ENCODE results near the gene MSGN1. TPM values are rescaled to one million over a fixed set of nuclear protein-coding genes. Genes with fewer than 3 reads are reported as not detected.

MSGN1 gene
- total and polyA plus RNA-seq, 2 of the 8 experiments (the other 6 are each of a cell fraction or from before 2014, with no cell fraction given) = not detected

DNA sequence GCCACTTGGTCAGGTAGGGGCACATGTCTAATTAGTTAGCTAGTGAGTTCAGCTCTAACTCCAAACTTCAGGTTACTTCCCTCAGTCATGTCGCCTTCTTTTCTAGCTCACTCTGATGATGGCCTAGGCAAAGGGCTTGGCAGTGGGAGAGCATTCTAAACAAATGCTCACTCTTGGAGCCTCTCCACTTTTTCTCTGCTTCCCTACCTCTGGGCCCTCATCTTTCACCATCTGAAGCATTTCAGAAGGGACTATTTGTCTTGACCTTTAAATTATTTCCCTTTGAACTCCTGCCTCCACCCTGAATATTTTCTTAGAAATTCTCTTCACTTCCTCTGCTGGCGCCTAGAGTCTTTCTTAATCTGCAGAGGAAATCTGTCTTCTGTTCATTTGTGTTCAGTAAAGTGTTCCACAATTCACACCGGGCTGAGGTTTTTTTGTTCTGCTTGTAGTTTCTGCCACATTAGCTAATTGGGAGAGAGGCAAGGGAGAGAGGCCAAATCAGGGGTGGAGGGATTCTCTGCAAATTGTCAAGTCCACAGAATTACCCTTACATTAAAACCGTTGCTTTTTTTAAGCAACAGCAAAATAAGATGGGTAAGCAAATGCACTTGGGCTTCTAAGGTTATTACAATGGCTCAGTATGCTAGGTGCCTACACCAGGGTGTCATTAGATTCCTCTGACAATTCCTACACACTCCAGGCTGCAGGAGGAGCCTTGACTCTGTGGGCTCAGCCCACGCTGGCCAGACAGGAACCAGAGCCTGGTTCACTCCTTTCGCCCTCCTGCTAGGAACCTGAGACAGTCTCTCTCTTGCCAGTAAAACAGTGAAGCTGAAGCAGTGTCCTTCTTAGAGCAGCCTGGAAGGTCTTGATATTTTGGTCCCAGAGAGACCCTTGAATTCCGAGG lies 5.5 kb downstream of the MSGN1 start:
- FAIRE-seq (no peak), DNase-seq (ENCODE audit: low read depth in 1 of 2, low spot score in 2 of 2) (peak in 1 of 2 experiments; percentile 40)
- Histone ChIP-seq H3K4ac (replicated peaks; ENCODE audit: insufficient read length, low read depth, low read length) (no peak overlapping the region), H3K9me3 (ENCODE audit: insufficient read depth in 2 of 2, low read depth in 1 of 2, low read length in 1 of 2) (no peaks in the 10 kb centered on the region), H3K14ac (ENCODE audit: insufficient read length) (no peak overlapping the region), H3K4me1 (replicated peaks in 1 of 4; ENCODE audit: control insufficient read depth in 3 of 4, insufficient read depth in 4 of 4, low read length in 3 of 4) (no peaks in the 10 kb centered on the region), H2BK120ac (replicated peaks; ENCODE audit: low read depth, low read length) (no peak overlapping the region), H3K36me3 (ENCODE audit: control insufficient read depth in 2 of 4, insufficient read depth in 4 of 4, low read length in 3 of 4) (no peaks in the 10 kb centered on the region), H2BK15ac (ENCODE audit: low read length) (no peak overlapping the region), H4K8ac (ENCODE audit: extremely low read depth, insufficient read depth, low read length) (no peak overlapping the region), H3K79me2 (ENCODE audit: control insufficient read depth in 1 of 2, insufficient read depth in 2 of 2, low read length in 2 of 2) (no peaks in the 10 kb centered on the region), H2AK5ac (ENCODE audit: low read depth, low read length) (no peak overlapping the region), H3K23ac (ENCODE audit: insufficient read length) (no peak overlapping the region), H4K91ac (replicated peaks; ENCODE audit: insufficient read length, low read length) (no peak overlapping the region), H3K9ac (replicated peaks in 1 of 4; ENCODE audit: extremely low read depth in 1 of 4, low read depth in 3 of 4, low read length in 3 of 4) (no peak overlapping the region), H3K27ac (ENCODE audit: low read depth, low read length) (no peak overlapping the region), H3K4me3 (ENCODE audit: extremely low read depth in 1 of 4, insufficient read depth in 2 of 4, low read depth in 3 of 4, low read length in 4 of 4) (no peak overlapping the region), H3K4me2 (ENCODE audit: insufficient read depth in 1 of 2, low read depth in 2 of 2, low read length in 2 of 2) (0 out of 4 replicates have a peak overlapping the region, but pooled peaks of 1 of the 2 experiments have one; percentile 2), H4K5ac (ENCODE audit: insufficient read length, low read depth, low read length) (no peak overlapping the region), H3K56ac (replicated peaks; ENCODE audit: insufficient read length, low read depth, low read length) (no peak overlapping the region), H3K79me1 (ENCODE audit: low read depth, low read length) (no peaks in the 10 kb centered on the region), H2BK5ac (ENCODE audit: low read depth, low read length) (no peak overlapping the region), H3K23me2 (ENCODE audit: low read depth, low read length) (no peaks in the 10 kb centered on the region; the same call in 1 of the 2 replicates), H2BK20ac (ENCODE audit: low read length) (no peak overlapping the region), H3K18ac (ENCODE audit: extremely low read depth, low read length) (no peak overlapping the region), H2BK12ac (ENCODE audit: low read depth, low read length) (no peak overlapping the region), H2AFZ (ENCODE audit: low read length) (no peak overlapping the region), H4K20me1 (replicated peaks in 1 of 2; ENCODE audit: control insufficient read depth in 1 of 2, insufficient read depth in 2 of 2, low read length in 2 of 2) (no peaks in the 10 kb centered on the region), H3K27me3 (replicated peaks in 1 of 4; ENCODE audit: control insufficient read depth in 3 of 4, extremely low read depth in 1 of 4, insufficient read depth in 3 of 4, low read length in 3 of 4) (peaks cover 0 to 7% (median 3%) of the 10 kb centered on the region in 4 experiments; a peak in 3 of 7 replicates)
- POLR2A ChIA-PET (ENCODE audit: partially characterized antibody) = interaction anchor here (0.8 kb wide), 1 partner anchor 8 kb away, joined by 3 read pairs; no protein-coding TSS in a partner anchor
- whole genome bisulfite sequencing, 2 experiments (ENCODE audit: extremely low coverage in 1 of 2, insufficient coverage in 1 of 2, insufficient read length in 1 of 2, insufficient replicate concordance in 2 of 2, low coverage in 1 of 2, low lambda C conversion rate in 2 of 2, missing lambda C conversion rate in 1 of 2) = 80% methylated on average over 7 of the region's 7 CpGs; no CpG with 5 or more reads in 1 of the 2 experiments
- CTCF ChIA-PET (ENCODE audit: partially characterized antibody) = interaction anchor here (0.6 to 2.3 kb wide), 7 partner anchors 9 to 102 kb away, joined by 3 to 7 read pairs (median 4); no protein-coding TSS in a partner anchor
- TF ChIP-seq TBP (IDR thresholded peaks at IDR 0.05; ENCODE audit: low read depth, low read length) = no peak
- no peak for TF ChIP-seq NRF1 (IDR thresholded peaks at IDR 0.05; ENCODE audit: low read depth, low read length)
- TF ChIP-seq CTBP2 (IDR thresholded peaks at IDR 0.05; ENCODE audit: borderline replicate concordance, insufficient read depth, insufficient read length, low read length) = no peak
- no peak for TF ChIP-seq SRF (IDR thresholded peaks at IDR 0.05; ENCODE audit: low read depth, low read length)
- no peak for TF ChIP-seq TEAD4 (IDR thresholded peaks at IDR 0.05; ENCODE audit: low read depth, low read length)
- no peak for TF ChIP-seq RXRA (IDR thresholded peaks at IDR 0.05; ENCODE audit: insufficient read depth, low read depth, low read length)
- no peak for TF ChIP-seq YY1 (IDR thresholded peaks at IDR 0.05; ENCODE audit: low read depth, low read length)
- no peak for TF ChIP-seq CHD2 (IDR thresholded peaks at IDR 0.05; ENCODE audit: low read length)
- TF ChIP-seq, protein P1, sequence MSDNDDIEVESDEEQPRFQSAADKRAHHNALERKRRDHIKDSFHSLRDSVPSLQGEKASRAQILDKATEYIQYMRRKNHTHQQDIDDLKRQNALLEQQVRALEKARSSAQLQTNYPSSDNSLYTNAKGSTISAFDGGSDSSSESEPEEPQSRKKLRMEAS (IDR thresholded peaks at IDR 0.05) = no peak
- TF ChIP-seq BCL11A (IDR thresholded peaks at IDR 0.05; ENCODE audit: low read depth in 2 of 2, low read length in 2 of 2) = no peak
- TF ChIP-seq POU5F1 (IDR thresholded peaks at IDR 0.05; ENCODE audit: low read depth, low read length) = no peak
- no peak for TF ChIP-seq CREB1 (IDR thresholded peaks at IDR 0.05)
- no peak for TF ChIP-seq POLR2A (IDR thresholded peaks at IDR 0.05; ENCODE audit: control extremely low read depth in 1 of 2, low read depth in 2 of 2, low read length in 2 of 2)

Measured in H1 (cell line).